HAP-1 (cell line): ENCODE results near the gene FNBP1.

ENCODE experiments used
- DNase-seq, 2 experiments: peaks; one replicate each; pipeline ENCODE4 v3.0.0-alpha.2; 2016 to 2020; ENCODE audit warnings: low spot score in 2 of 2
- H3K27me3 ChIP-seq: fragments of 250-450 bp; sonication (Bioruptor Pico); 2 replicates; pipeline ENCODE4 v1.5.1; 2020; ENCODE audit warnings: low read depth, mild to moderate bottlenecking, moderate library complexity
- H3K36me3 ChIP-seq: fragments of 250-450 bp; sonication (Bioruptor Pico); replicated peaks from 2 replicates; pipeline ENCODE4 v1.5.1; 2020; ENCODE audit warnings: mild to moderate bottlenecking
- H3K4me1 ChIP-seq: fragments of 250-450 bp; sonication (Bioruptor Pico); 2 replicates; pipeline ENCODE4 v1.5.1; 2020; ENCODE audit warnings: mild to moderate bottlenecking
- H3K4me3 ChIP-seq: fragments of 250-450 bp; sonication (Bioruptor Pico); 2 replicates; pipeline ENCODE4 v1.5.1; 2020; ENCODE audit warnings: mild to moderate bottlenecking, moderate library complexity
- H3K9me3 ChIP-seq: fragments of 250-450 bp; sonication (Bioruptor Pico); 2 replicates; pipeline ENCODE4 v1.5.1; 2020; ENCODE audit warnings: mild to moderate bottlenecking, moderate library complexity
- in situ Hi-C: fragments of 300-500 bp; cut with MboI; formaldehyde crosslinking; loops from 3 replicates; pipeline ENCODE4 v1.14.3; 2020; ENCODE audit warnings: low sequenced_read_pairs, inconsistent platforms, mixed read lengths

FNBP1 gene

GRCh38 chr9:129839324-129840023 lies 203.5 kb downstream of the FNBP1 start:
- Histone ChIP-seq H3K27me3 (no peaks in the 10 kb centered on the region), H3K4me1 (peaks cover 11% of the 10 kb centered on the region), H3K9me3 (no peaks in the 10 kb centered on the region), H3K36me3 (no peaks in the 10 kb centered on the region), H3K4me3 (no peak overlapping the region)
- DNase-seq: no peak
- in situ Hi-C loops: no loop called here

- no peaks in the 10 kb centered on the region for H3K27me3 ChIP-seq
- no peak overlapping the region for H3K4me3 ChIP-seq
- in situ Hi-C loops: no loop called here
Measured at GRCh38 chr9:129838707-129839259, 204.2 kb downstream of the FNBP1 start.

More at GRCh38 chr9:129838707-129839259, 204.2 kb downstream of the FNBP1 start:
- no peak for DNase-seq
- no peaks in the 10 kb centered on the region for H3K9me3 ChIP-seq
- no peaks in the 10 kb centered on the region for H3K36me3 ChIP-seq
- peaks cover 16% of the 10 kb centered on the region for H3K4me1 ChIP-seq
